AG10803 (cell line): Measurements from ENCODE around the gene SERPINH1.

Source experiments
- DNase-seq: peaks from one replicate; pipeline ENCODE4 v3.0.0; 2010; ENCODE audit warnings: low read depth
- H3K4me3 ChIP-seq: 2 replicates; pipeline ENCODE4 v1.5.1; 2011; ENCODE audit warnings: mild to moderate bottlenecking, low read length, control low read depth
- CTCF ChIP-seq: conservative IDR thresholded peaks from 2 replicates; pipeline ENCODE4 v1.5.1; 2011; ENCODE audit warnings: mild to moderate bottlenecking, low read length, control low read depth, inconsistent platforms

SERPINH1 gene

GRCh38 chr11:75597636-75598035 lies 35.6 kb downstream of the SERPINH1 start:
- no peak overlapping the region for H3K4me3 ChIP-seq
- DNase-seq: no peak
- TF ChIP-seq CTCF: peak; percentile 49

- no peak overlapping the region for H3K4me3 ChIP-seq
- DNase-seq: peak; percentile 20
- no peak for TF ChIP-seq CTCF
Observed at GRCh38 chr11:75598264-75598663, 36.2 kb downstream of the SERPINH1 start.

DNA sequence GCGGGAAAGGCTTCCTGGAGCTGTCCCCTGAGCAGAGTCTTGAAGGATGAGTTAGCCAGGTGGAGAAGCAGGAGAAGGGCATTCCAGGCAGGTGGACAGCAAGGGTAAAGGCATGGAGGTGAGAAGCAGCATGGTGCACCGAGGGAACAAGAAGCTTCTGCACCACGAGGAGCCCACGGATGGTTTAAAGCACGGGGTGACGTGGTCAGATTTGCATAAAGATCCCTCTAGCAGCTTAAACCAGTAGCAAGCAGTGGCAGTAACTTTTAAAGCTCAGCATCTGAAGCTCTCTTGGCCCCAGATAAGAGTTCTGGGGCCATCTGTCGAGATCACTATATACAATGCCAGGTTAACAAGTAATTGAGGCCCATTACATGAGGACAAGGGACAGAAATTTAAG lies 36.8 kb downstream of the SERPINH1 start:
- no peak for DNase-seq
- TF ChIP-seq CTCF: no peak
- no peak overlapping the region for H3K4me3 ChIP-seq

DNA sequence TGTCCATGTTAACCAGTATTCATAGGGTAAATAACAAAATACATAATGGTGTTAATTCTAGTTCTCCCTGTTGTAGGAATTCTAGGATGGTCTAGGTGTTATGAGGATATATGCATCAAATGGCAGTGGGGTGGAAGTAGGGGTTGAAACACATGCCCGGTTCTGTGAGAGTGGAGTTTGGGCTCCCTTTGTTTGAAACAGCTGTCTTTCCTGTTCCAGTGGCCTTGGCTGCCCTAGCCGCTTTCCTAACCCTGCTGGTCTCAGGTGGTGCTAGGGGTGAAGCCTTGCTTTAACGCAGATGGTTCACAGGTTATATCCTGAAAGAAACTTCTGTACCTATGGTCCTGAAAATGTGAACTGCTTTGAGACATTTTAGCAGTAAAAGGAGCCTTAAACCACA lies 38.3 kb downstream of the SERPINH1 start:
- no peak overlapping the region for H3K4me3 ChIP-seq
- no peak for DNase-seq
- no peak for TF ChIP-seq CTCF

DNA sequence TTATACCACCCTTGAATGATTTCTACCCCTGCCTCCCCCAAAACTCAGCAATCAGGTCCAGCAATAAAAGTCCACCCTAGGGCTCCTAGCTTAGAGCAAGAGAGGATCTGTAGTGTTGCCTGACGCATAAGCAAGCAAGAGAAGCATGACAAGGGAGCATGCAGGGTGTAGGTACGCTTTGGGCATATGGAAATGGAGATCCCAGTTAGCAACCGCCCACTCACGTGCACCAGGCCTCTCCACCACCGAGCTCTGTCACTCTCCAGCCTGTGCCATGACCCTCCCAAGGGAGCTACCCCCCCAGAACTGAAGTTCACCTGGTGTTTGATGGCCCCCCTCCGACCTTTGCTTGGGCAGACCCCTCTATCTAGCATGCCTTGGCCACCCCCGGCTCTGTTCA lies 39.4 kb downstream of the SERPINH1 start:
- TF ChIP-seq CTCF: no peak
- DNase-seq: no peak
- H3K4me3 ChIP-seq: no peak overlapping the region

GRCh38 chr11:75602951-75603350 lies 40.9 kb downstream of the SERPINH1 start:
- DNase-seq: peak; percentile 29
- TF ChIP-seq CTCF: no peak
- no peak overlapping the region for H3K4me3 ChIP-seq

DNA sequence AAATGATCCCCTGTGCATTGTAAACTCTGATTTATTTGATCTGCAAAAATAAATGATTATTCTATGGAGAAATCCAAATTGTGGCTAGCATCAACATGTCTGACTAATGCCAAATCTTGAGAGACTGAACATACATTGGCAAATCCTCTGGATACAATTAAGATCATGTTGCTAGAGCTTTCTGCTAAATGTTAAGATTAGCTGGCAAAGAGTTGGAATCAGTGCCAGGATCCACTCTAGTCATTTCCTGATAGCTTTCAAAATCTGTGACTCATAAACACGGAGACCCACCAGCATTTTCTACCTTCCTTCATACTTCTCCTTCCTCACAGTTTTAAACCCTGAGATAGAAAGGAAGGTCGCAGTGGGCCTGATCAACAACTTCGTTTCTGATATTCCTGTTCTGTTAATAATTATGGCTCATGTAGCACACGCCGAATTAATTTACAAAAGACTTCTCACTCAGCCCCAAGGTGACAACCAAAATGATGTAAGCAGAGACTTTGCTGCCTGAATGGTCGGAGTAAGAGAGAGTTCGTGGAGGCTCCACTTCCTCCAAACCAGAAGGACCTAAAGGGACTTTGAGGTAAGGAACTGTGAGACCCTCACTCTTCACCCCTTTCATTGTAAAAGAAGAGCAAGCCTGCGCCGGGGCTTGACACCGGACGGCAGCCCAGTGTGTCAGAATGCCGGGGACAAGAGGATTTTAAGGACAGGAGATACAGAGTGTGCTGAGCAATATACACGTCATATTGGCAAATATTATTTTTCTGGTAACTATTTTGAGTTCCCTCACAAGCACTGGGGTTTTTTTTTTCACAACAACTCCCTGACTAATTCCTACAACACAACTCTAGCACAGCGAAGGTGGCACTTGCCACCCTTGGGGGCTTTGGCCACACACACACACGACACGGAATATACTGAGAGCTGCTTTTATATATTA lies 42.0 kb downstream of the SERPINH1 start:
- no peak overlapping the region for H3K4me3 ChIP-seq
- TF ChIP-seq CTCF: no peak
- peak; percentile 93 for DNase-seq
